HEK293 (cell line): ENCODE data around the gene PREX1.

Experiments
- CTCF ChIA-PET: fragments of 350-600 bp; formaldehyde crosslinking; extraction: SDS; loops from one replicate; lab custom pipeline; 2021; ENCODE audit warnings: antibody characterized with exemption; lab: Yijun Ruan, JAX
- POLR2A ChIA-PET: fragments of 300-600 bp; formaldehyde crosslinking; extraction: SDS; loops from one replicate; lab custom pipeline; 2020; ENCODE audit warnings: antibody characterized with exemption, inconsistent platforms; lab: Yijun Ruan, JAX
- H3K27ac ChIP-seq: fragments of 200-500 bp; sonication (Bioruptor generic); 2 replicates; pipeline ENCODE4 v1.5.1; 2014; ENCODE audit warnings: low read depth, low read length, control low read depth, inconsistent platforms; ENCODE audit errors: extremely low read depth
- H3K36me3 ChIP-seq, 2 experiments: fragments of 200-500 bp in 1 of 2; sonication (Bioruptor generic) in 1 of 2; 1 replicate in 1 of 2; 2 replicates in 1 of 2; pipeline ENCODE4 v1.5.1; 2014 to 2017; ENCODE audit warnings: inconsistent platforms in 2 of 2, low read length in 2 of 2; ENCODE audit not compliant: control insufficient read depth in 2 of 2, insufficient read depth in 1 of 2
- H3K4me1 ChIP-seq: fragments of 200-500 bp; sonication (Bioruptor generic); 2 replicates; pipeline ENCODE4 v1.5.1; 2014; ENCODE audit warnings: mild to moderate bottlenecking, low read length, inconsistent platforms; ENCODE audit not compliant: control insufficient read depth, insufficient read depth
- H3K4me3 ChIP-seq: 2 replicates; pipeline ENCODE4 v1.5.1; 2011; ENCODE audit warnings: low read depth, mild to moderate bottlenecking, control low read depth, low read length, moderate library complexity
- H3K9me3 ChIP-seq: fragments of 200-500 bp; sonication (Bioruptor generic); 2 replicates; pipeline ENCODE4 v1.5.1; 2014; ENCODE audit warnings: low read depth, low read length, inconsistent platforms; ENCODE audit not compliant: control insufficient read depth, insufficient read depth
- KLF16 ChIP-seq: fragments of 450-650 bp; formaldehyde crosslinking; IDR thresholded peaks from 2 replicates; pipeline ENCODE4 v1.5.1; 2017; ENCODE audit warnings: missing biosample characterization, missing genetic modification characterization
- OVOL3 ChIP-seq: fragments of 450-650 bp; formaldehyde crosslinking; IDR thresholded peaks from 2 replicates; pipeline ENCODE4 v1.5.1; 2016; ENCODE audit warnings: missing biosample characterization, missing genetic modification characterization
- PATZ1 ChIP-seq: fragments of 450-650 bp; formaldehyde crosslinking; IDR thresholded peaks from 2 replicates; pipeline ENCODE4 v1.5.1; 2016; ENCODE audit warnings: missing biosample characterization, missing genetic modification characterization
- TCF7L2 ChIP-seq: IDR thresholded peaks from 2 replicates; pipeline ENCODE4 v1.6.1; 2011; ENCODE audit warnings: low read depth, mild to moderate bottlenecking, inconsistent platforms, low read length, moderate library complexity, borderline replicate concordance
- ZBTB1 ChIP-seq: fragments of 450-650 bp; formaldehyde crosslinking; IDR thresholded peaks from 2 replicates; pipeline ENCODE4 v1.5.1; 2016; ENCODE audit warnings: missing biosample characterization, missing genetic modification characterization
- ZBTB20 ChIP-seq: fragments of 450-650 bp; formaldehyde crosslinking; IDR thresholded peaks from 2 replicates; pipeline ENCODE4 v1.5.1; 2016; ENCODE audit warnings: missing biosample characterization, missing genetic modification characterization
- ZFP69B ChIP-seq: fragments of 450-650 bp; formaldehyde crosslinking; IDR thresholded peaks from 2 replicates; pipeline ENCODE4 v1.5.1; 2016; ENCODE audit warnings: missing biosample characterization, missing genetic modification characterization
- ZNF132 ChIP-seq: fragments of 450-650 bp; formaldehyde crosslinking; IDR thresholded peaks from 2 replicates; pipeline ENCODE4 v1.5.1; 2017; ENCODE audit warnings: missing biosample characterization, missing genetic modification characterization, borderline replicate concordance
- ZNF140 ChIP-seq: fragments of 450-650 bp; formaldehyde crosslinking; IDR thresholded peaks from 2 replicates; pipeline ENCODE4 v1.5.1; 2016; ENCODE audit warnings: missing biosample characterization, missing genetic modification characterization
- ZNF175 ChIP-seq: fragments of 450-650 bp; formaldehyde crosslinking; IDR thresholded peaks from 2 replicates; pipeline ENCODE4 v1.5.1; 2016; ENCODE audit warnings: missing biosample characterization, missing genetic modification characterization
- ZNF239 ChIP-seq: fragments of 450-650 bp; formaldehyde crosslinking; IDR thresholded peaks from 2 replicates; pipeline ENCODE4 v1.5.1; 2016; ENCODE audit warnings: missing biosample characterization, missing genetic modification characterization
- ZNF311 ChIP-seq: fragments of 450-650 bp; formaldehyde crosslinking; IDR thresholded peaks from 2 replicates; pipeline ENCODE4 v1.5.1; 2017; ENCODE audit warnings: missing biosample characterization, missing genetic modification characterization, borderline replicate concordance
- ZNF324 ChIP-seq: fragments of 450-650 bp; formaldehyde crosslinking; IDR thresholded peaks from 2 replicates; pipeline ENCODE4 v1.5.1; 2016; ENCODE audit warnings: missing biosample characterization, missing genetic modification characterization
- ZNF350 ChIP-seq: fragments of 450-650 bp; formaldehyde crosslinking; IDR thresholded peaks from 2 replicates; pipeline ENCODE4 v1.5.0; 2017; ENCODE audit warnings: missing biosample characterization, mild to moderate bottlenecking, missing genetic modification characterization
- ZNF354C ChIP-seq: fragments of 450-650 bp; formaldehyde crosslinking; IDR thresholded peaks from 2 replicates; pipeline ENCODE4 v1.5.1; 2016; ENCODE audit warnings: missing biosample characterization, missing genetic modification characterization, low read depth, borderline replicate concordance
- ZNF488 ChIP-seq: fragments of 450-650 bp; formaldehyde crosslinking; IDR thresholded peaks from 2 replicates; pipeline ENCODE4 v1.5.1; 2016; ENCODE audit warnings: missing biosample characterization, missing genetic modification characterization
- ZNF560 ChIP-seq: fragments of 450-650 bp; formaldehyde crosslinking; IDR thresholded peaks from 2 replicates; pipeline ENCODE4 v1.5.1; 2017; ENCODE audit warnings: missing biosample characterization, missing genetic modification characterization, borderline replicate concordance
- ZNF629 ChIP-seq: fragments of 450-650 bp; formaldehyde crosslinking; IDR thresholded peaks from 2 replicates; pipeline ENCODE4 v1.5.1; 2017; ENCODE audit warnings: missing biosample characterization, missing genetic modification characterization
- ZSCAN16 ChIP-seq: fragments of 450-650 bp; formaldehyde crosslinking; IDR thresholded peaks from 2 replicates; pipeline ENCODE4 v1.5.1; 2016; ENCODE audit warnings: missing biosample characterization, missing genetic modification characterization
- ZSCAN23 ChIP-seq: fragments of 450-650 bp; formaldehyde crosslinking; IDR thresholded peaks from 2 replicates; pipeline ENCODE4 v1.5.1; 2016; ENCODE audit warnings: missing biosample characterization, missing genetic modification characterization
- ZXDB ChIP-seq: fragments of 450-650 bp; formaldehyde crosslinking; IDR thresholded peaks from 2 replicates; pipeline ENCODE4 v1.5.1; 2016; ENCODE audit warnings: missing biosample characterization, missing genetic modification characterization
- TF ChIP-seq, protein P1 (sequence below): fragments of 450-650 bp; formaldehyde crosslinking; IDR thresholded peaks from 2 replicates; pipeline ENCODE4 v1.5.1; 2017; ENCODE audit warnings: missing biosample characterization, missing genetic modification characterization
- TF ChIP-seq, protein P2 (sequence below): sonication (generic); formaldehyde crosslinking; IDR thresholded peaks from 2 replicates; pipeline ENCODE4 v1.8.1; 2022; ENCODE audit warnings: mild to moderate bottlenecking, moderate library complexity, missing genetic modification reagents

The PREX1 gene

GRCh38 chr20:48603116-48603818 lies 224.5 kb downstream of the PREX1 start:
- H3K9me3 ChIP-seq, result no peaks in the 10 kb centered on the region
- no peaks in the 10 kb centered on the region for H3K36me3 ChIP-seq
- no peaks in the 10 kb centered on the region for H3K4me1 ChIP-seq
- POLR2A ChIA-PET, result no interaction called here
- TF ChIP-seq PATZ1 (no peak), TCF7L2 (no peak), ZNF239 (tag by site-specific recombination) (no peak), ZSCAN23 (tag by site-specific recombination) (no peak), ZNF324 (tag by site-specific recombination) (no peak), ZBTB20 (no peak), ZNF354C (tag by site-specific recombination) (no peak), OVOL3 (tag by site-specific recombination) (no peak), ZNF560 (tag by site-specific recombination) (no peak), ZNF175 (tag by site-specific recombination) (no peak)
- TF ChIP-seq, protein P1, sequence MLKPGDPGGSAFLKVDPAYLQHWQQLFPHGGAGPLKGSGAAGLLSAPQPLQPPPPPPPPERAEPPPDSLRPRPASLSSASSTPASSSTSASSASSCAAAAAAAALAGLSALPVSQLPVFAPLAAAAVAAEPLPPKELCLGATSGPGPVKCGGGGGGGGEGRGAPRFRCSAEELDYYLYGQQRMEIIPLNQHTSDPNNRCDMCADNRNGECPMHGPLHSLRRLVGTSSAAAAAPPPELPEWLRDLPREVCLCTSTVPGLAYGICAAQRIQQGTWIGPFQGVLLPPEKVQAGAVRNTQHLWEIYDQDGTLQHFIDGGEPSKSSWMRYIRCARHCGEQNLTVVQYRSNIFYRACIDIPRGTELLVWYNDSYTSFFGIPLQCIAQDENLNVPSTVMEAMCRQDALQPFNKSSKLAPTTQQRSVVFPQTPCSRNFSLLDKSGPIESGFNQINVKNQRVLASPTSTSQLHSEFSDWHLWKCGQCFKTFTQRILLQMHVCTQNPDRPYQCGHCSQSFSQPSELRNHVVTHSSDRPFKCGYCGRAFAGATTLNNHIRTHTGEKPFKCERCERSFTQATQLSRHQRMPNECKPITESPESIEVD (tag by site-specific recombination), result no peak
- CTCF ChIA-PET, result interaction anchor here (1.4 kb wide), 1 partner anchor 17 kb away, joined by 6 read pairs; no protein-coding TSS in a partner anchor
- no peak overlapping the region for H3K27ac ChIP-seq
- no peak overlapping the region for H3K4me3 ChIP-seq

GRCh38 chr20:48601798-48602197 lies 226.0 kb downstream of the PREX1 start:
- TF ChIP-seq ZNF629 (tag by site-specific recombination), result no peak
- no peak for TF ChIP-seq KLF16
- no peak for TF ChIP-seq ZNF311 (tag by site-specific recombination)
- no peak for TF ChIP-seq ZNF350 (tag by site-specific recombination)
- TF ChIP-seq ZFP69B (tag by site-specific recombination), result no peak
- TF ChIP-seq ZSCAN16 (tag by site-specific recombination), result no peak
- no peak for TF ChIP-seq ZXDB (tag by site-specific recombination)
- TF ChIP-seq ZNF132, result no peak
- TF ChIP-seq, protein P2, sequence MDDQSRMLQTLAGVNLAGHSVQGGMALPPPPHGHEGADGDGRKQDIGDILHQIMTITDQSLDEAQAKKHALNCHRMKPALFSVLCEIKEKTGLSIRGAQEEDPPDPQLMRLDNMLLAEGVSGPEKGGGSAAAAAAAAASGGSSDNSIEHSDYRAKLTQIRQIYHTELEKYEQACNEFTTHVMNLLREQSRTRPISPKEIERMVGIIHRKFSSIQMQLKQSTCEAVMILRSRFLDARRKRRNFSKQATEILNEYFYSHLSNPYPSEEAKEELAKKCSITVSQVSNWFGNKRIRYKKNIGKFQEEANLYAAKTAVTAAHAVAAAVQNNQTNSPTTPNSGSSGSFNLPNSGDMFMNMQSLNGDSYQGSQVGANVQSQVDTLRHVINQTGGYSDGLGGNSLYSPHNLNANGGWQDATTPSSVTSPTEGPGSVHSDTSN, result no peak
- TF ChIP-seq ZNF488 (tag by site-specific recombination), result no peak
- no peak for TF ChIP-seq ZBTB1
- no peak for TF ChIP-seq ZNF140 (tag by site-specific recombination)
- ChIA-PET CTCF (interaction anchor here (2.3 kb wide), 1 partner anchor 19 kb away, joined by 8 read pairs; no protein-coding TSS in a partner anchor), POLR2A (no interaction called here)
- H3K27ac ChIP-seq, result no peak overlapping the region
- H3K36me3 ChIP-seq, result no peaks in the 10 kb centered on the region
- no peak overlapping the region for H3K4me3 ChIP-seq
- H3K4me1 ChIP-seq, result no peaks in the 10 kb centered on the region
- H3K9me3 ChIP-seq, result no peaks in the 10 kb centered on the region
